Measurements from ENCODE around the gene RAB10.
"Not testable (repeated sequence)": the region's sequence is repeated elsewhere in the genome, so short reads cannot be mapped to it uniquely, and the experiment has no call there.

The RAB10 gene

GRCh38 chr2:26100384-26100783, 66.5 kb downstream of the RAB10 start:
- no peak for DNase-seq

GRCh38 chr2:26103752-26104151, 69.9 kb downstream of the RAB10 start:
- DNase-seq: no peak

GRCh38 chr2:26108701-26109100, 74.8 kb downstream of the RAB10 start:
- not testable (repeated sequence) for DNase-seq

GRCh38 chr2:26112201-26112600, 78.3 kb downstream of the RAB10 start:
- no peak for DNase-seq

GRCh38 chr2:26114151-26114550, 80.3 kb downstream of the RAB10 start:
- DNase-seq: no peak

- DNase-seq: no peak
Measured at GRCh38 chr2:26118682-26119081, 84.8 kb downstream of the RAB10 start.

GRCh38 chr2:26119521-26119920, 85.6 kb downstream of the RAB10 start:
- DNase-seq: no peak

- DNase-seq: no peak
Measured at GRCh38 chr2:26122630-26123029, 88.7 kb downstream of the RAB10 start.

GRCh38 chr2:26123426-26123825, 89.5 kb downstream of the RAB10 start:
- no peak for DNase-seq

GRCh38 chr2:26126074-26126473, 92.2 kb downstream of the RAB10 start:
- DNase-seq: no peak

- no peak for DNase-seq
Measured at GRCh38 chr2:26128176-26128575, 94.3 kb downstream of the RAB10 start.

- no peak for DNase-seq
Measured at GRCh38 chr2:26130763-26131162, 96.9 kb downstream of the RAB10 start.

- DNase-seq: no peak
Measured at GRCh38 chr2:26136451-26136850, 102.6 kb downstream of the RAB10 start.

GRCh38 chr2:26139269-26140183, 105.6 kb downstream of the RAB10 start:
- no peak for DNase-seq

GRCh38 chr2:26141145-26141769, 107.4 kb downstream of the RAB10 start:
- DNase-seq: no peak

GRCh38 chr2:26144031-26144430, 110.1 kb downstream of the RAB10 start:
- no peak for DNase-seq

GRCh38 chr2:26144953-26145680, 111.2 kb downstream of the RAB10 start:
- peak; percentile 4 for DNase-seq

- DNase-seq: no peak
Measured at GRCh38 chr2:26148501-26148900, 114.6 kb downstream of the RAB10 start.

GRCh38 chr2:26150243-26150642, 116.4 kb downstream of the RAB10 start:
- DNase-seq: no peak

GRCh38 chr2:26157580-26157979, 123.7 kb downstream of the RAB10 start:
- DNase-seq: no peak

GRCh38 chr2:26161926-26162325, 128.0 kb downstream of the RAB10 start:
- DNase-seq: no peak

- DNase-seq: no peak
Measured at GRCh38 chr2:26162963-26163362, 129.1 kb downstream of the RAB10 start.

- DNase-seq: no peak
Measured at GRCh38 chr2:26164231-26164630, 130.3 kb downstream of the RAB10 start.

Measured in NCI-H1436 treated with DMSO at 0.1 percent for 48 hours (cell line).